Adrenal gland (tissue), 5 donors: ENCODE data around the gene CLDN9.

ENCODE experiments used
- POLR2A ChIP-seq, 2 donors: fragments of 450-650 bp; IDR thresholded peaks; one replicate each; pipeline ENCODE4 v1.6.1; 2017; ENCODE audit warnings: antibody characterized with exemption in 2 of 2, mild to moderate bottlenecking in 2 of 2, moderate library complexity in 1 of 2
- TF ChIP-seq, protein P1 (sequence below), 6 experiments: fragments of 450-650 bp in 4 of 6; fragments of 200-600 bp in 2 of 6; sonication (generic) in 1 of 6; IDR thresholded peaks; 1 replicate in 5 of 6; 2 replicates in 1 of 6; pipeline versions ENCODE4 v1.5.1 to v1.8.0; 2016 to 2021; ENCODE audit warnings: antibody characterized with exemption in 6 of 6, mild to moderate bottlenecking in 2 of 6, moderate library complexity in 1 of 6
- donor health status: DM: no; HTN: no; CAD: no.

DNA sequence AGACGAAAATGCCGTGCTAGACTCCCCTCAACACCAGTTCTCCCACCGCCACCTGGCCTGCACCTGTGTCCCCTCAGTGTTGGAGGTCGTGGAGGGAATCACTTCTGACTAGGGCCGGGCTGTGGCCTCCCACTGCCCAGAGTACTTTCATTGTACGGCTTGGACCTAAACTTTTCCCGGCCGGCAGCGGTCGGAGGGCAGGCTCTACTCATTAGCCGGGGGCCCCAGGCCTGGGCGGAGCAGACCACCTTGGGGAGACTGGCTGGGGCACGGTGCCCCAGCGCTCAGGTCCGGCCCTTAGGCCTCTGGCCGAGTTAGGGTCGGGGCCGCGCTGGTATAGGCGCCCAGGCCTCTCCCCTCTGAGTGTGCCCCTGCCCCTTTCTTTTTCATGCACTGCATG lies 4.6 kb downstream of the CLDN9 start:
- TF ChIP-seq, protein P1, sequence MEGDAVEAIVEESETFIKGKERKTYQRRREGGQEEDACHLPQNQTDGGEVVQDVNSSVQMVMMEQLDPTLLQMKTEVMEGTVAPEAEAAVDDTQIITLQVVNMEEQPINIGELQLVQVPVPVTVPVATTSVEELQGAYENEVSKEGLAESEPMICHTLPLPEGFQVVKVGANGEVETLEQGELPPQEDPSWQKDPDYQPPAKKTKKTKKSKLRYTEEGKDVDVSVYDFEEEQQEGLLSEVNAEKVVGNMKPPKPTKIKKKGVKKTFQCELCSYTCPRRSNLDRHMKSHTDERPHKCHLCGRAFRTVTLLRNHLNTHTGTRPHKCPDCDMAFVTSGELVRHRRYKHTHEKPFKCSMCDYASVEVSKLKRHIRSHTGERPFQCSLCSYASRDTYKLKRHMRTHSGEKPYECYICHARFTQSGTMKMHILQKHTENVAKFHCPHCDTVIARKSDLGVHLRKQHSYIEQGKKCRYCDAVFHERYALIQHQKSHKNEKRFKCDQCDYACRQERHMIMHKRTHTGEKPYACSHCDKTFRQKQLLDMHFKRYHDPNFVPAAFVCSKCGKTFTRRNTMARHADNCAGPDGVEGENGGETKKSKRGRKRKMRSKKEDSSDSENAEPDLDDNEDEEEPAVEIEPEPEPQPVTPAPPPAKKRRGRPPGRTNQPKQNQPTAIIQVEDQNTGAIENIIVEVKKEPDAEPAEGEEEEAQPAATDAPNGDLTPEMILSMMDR (IDR thresholded peaks at IDR 0.05): no peak
- TF ChIP-seq POLR2A (IDR thresholded peaks at IDR 0.05): no peak
